ENCODE data around the gene SLAIN2. TPM values are rescaled to one million over a fixed set of nuclear protein-coding genes. Genes with fewer than 3 reads are reported as not detected.

Gene SLAIN2
- total RNA-seq, 1 experiment from 2014 or later, result 35.8 TPM

- no peaks in the 10 kb centered on the region for H3K27me3 Mint-ChIP-seq (ENCODE audit: low read depth)
- H3K36me3 Mint-ChIP-seq, result peaks cover 4% of the 10 kb centered on the region; the same call in 1 of the 2 replicates
- DNase-seq (ENCODE audit: low spot score), result no peak
- TF ChIP-seq PREB (CRISPR knock-in tag; IDR thresholded peaks at IDR 0.05; ENCODE audit: borderline replicate concordance) (no peak), CREB1 (CRISPR knock-in tag; IDR thresholded peaks at IDR 0.05) (no peak), E2F1 (CRISPR knock-in tag; IDR thresholded peaks at IDR 0.05) (no peak), HMGA2 (CRISPR knock-in tag; IDR thresholded peaks at IDR 0.05) (no peak), AR (CRISPR knock-in tag; IDR thresholded peaks at IDR 0.05) (no peak), ZMAT4 (CRISPR knock-in tag; IDR thresholded peaks at IDR 0.05) (no peak), CTCF (IDR thresholded peaks at IDR 0.05) (no peak), TCF7 (CRISPR knock-in tag; IDR thresholded peaks at IDR 0.05; ENCODE audit: low read depth) (no peak), ZNF425 (CRISPR knock-in tag; conservative IDR thresholded peaks at IDR 0.05) (no peak), ZBTB43 (CRISPR knock-in tag; IDR thresholded peaks at IDR 0.05) (no peak), NFE2L1 (CRISPR knock-in tag; IDR thresholded peaks at IDR 0.05) (no peak), ZNF532 (CRISPR knock-in tag; IDR thresholded peaks at IDR 0.05; ENCODE audit: borderline replicate concordance) (no peak), FOXK1 (CRISPR knock-in tag; IDR thresholded peaks at IDR 0.05) (no peak)
- peaks cover 6% of the 10 kb centered on the region for H3K4me1 Mint-ChIP-seq
- H3K4me3 Mint-ChIP-seq, result no peak overlapping the region
- ChIA-PET CTCF (interaction anchor here (0.9 kb wide), 1 partner anchor 11 kb away, joined by 5 read pairs; no protein-coding TSS in a partner anchor), POLR2A (no interaction called here)
- ATAC-seq, result no peak
- no peaks in the 10 kb centered on the region for H3K9me3 Mint-ChIP-seq
- H3K27ac Mint-ChIP-seq, result no peak overlapping the region
Measured at GRCh38 chr4:48409203-48409602, 67.9 kb downstream of the SLAIN2 start.
